Measurements from ENCODE around the gene RTN4.
"Not testable (repeated sequence)": the region's sequence is repeated elsewhere in the genome, so short reads cannot be mapped to it uniquely, and the experiment has no call there.

The RTN4 gene

GRCh38 chr2:55010149-55010591, 40.1 kb downstream of the RTN4 start:
- DNase-seq (ENCODE audit: low read depth) = no peak

GRCh38 chr2:55009277-55010060, 40.8 kb downstream of the RTN4 start:
- no peak for DNase-seq (ENCODE audit: low read depth)

GRCh38 chr2:55006306-55006705, 43.9 kb downstream of the RTN4 start:
- no peak for DNase-seq (ENCODE audit: low read depth)

GRCh38 chr2:55003706-55004639, 46.3 kb downstream of the RTN4 start:
- no peak for DNase-seq (ENCODE audit: low read depth)

GRCh38 chr2:55001716-55002115, 48.5 kb downstream of the RTN4 start:
- DNase-seq (ENCODE audit: low read depth) = no peak

GRCh38 chr2:55000341-55000740, 49.9 kb downstream of the RTN4 start:
- no peak for DNase-seq (ENCODE audit: low read depth)

- no peak for DNase-seq (ENCODE audit: low read depth)
These were observed 51.1 kb downstream of the RTN4 start for GRCh38 chr2:54999182-54999581.

GRCh38 chr2:54997826-54998225, 52.4 kb downstream of the RTN4 start:
- DNase-seq (ENCODE audit: low read depth) = no peak

- DNase-seq (ENCODE audit: low read depth) = no peak
These were observed 54.7 kb downstream of the RTN4 start for GRCh38 chr2:54995553-54995952.

- DNase-seq (ENCODE audit: low read depth) = not testable (repeated sequence)
These were observed 59.6 kb downstream of the RTN4 start for GRCh38 chr2:54990694-54991093.

- DNase-seq (ENCODE audit: low read depth) = no peak
These were observed 61.6 kb downstream of the RTN4 start for GRCh38 chr2:54988612-54989011.

GRCh38 chr2:54986264-54986663, 64.0 kb downstream of the RTN4 start:
- DNase-seq (ENCODE audit: low read depth) = no peak

GRCh38 chr2:54984476-54984875, 65.8 kb downstream of the RTN4 start:
- no peak for DNase-seq (ENCODE audit: low read depth)

- no peak for DNase-seq (ENCODE audit: low read depth)
These were observed 66.7 kb downstream of the RTN4 start for GRCh38 chr2:54983345-54984220.

- no peak for DNase-seq (ENCODE audit: low read depth)
These were observed 68.9 kb downstream of the RTN4 start for GRCh38 chr2:54981385-54981784.

GRCh38 chr2:54979321-54980044, 70.8 kb downstream of the RTN4 start:
- DNase-seq (ENCODE audit: low read depth) = no peak

- no peak for DNase-seq (ENCODE audit: low read depth)
These were observed 73.1 kb downstream of the RTN4 start for GRCh38 chr2:54977149-54977548.

GRCh38 chr2:54975598-54976492, 74.4 kb downstream of the RTN4 start:
- no peak for DNase-seq (ENCODE audit: low read depth)

GRCh38 chr2:54975175-54975574, 75.1 kb downstream of the RTN4 start:
- no peak for DNase-seq (ENCODE audit: low read depth)

GRCh38 chr2:54969940-54970338, 80.3 kb downstream of the RTN4 start:
- no peak for DNase-seq (ENCODE audit: low read depth)

All from CMK (cell line).